Epithelial cell of proximal tubule (primary cell): Measurements from ENCODE around the gene BEND5. TPM values are rescaled to one million over a fixed set of nuclear protein-coding genes. Genes with fewer than 3 reads are reported as not detected.

ENCODE experiments used
- DNase-seq: peaks from one replicate; pipeline ENCODE4 v3.0.0-alpha.2; 2011; ENCODE audit warnings: low read depth
- H3K4me3 ChIP-seq: 2 replicates; pipeline ENCODE4 v1.5.1; 2011; ENCODE audit warnings: low read depth, mild to moderate bottlenecking, low read length
- CTCF ChIP-seq: conservative IDR thresholded peaks from 2 replicates; pipeline ENCODE4 v1.5.1; 2012; ENCODE audit warnings: low read depth, mild to moderate bottlenecking, low read length
- total RNA-seq: library from RNA; depleted of rRNA; stranded (reverse); fragments of >200 nt; gene quantifications from 2 replicates; pipeline ENCODE4 v1.2.3, GENCODE V29; 2015

The BEND5 gene
- total RNA-seq, 1 donor from 2014 or later, result 1.9 TPM

- H3K4me3 ChIP-seq, result no peak overlapping the region
- no peak for TF ChIP-seq CTCF
- no peak for DNase-seq
These were observed 35.3 kb downstream of the BEND5 start for GRCh38 chr1:48741380-48741779.

DNA sequence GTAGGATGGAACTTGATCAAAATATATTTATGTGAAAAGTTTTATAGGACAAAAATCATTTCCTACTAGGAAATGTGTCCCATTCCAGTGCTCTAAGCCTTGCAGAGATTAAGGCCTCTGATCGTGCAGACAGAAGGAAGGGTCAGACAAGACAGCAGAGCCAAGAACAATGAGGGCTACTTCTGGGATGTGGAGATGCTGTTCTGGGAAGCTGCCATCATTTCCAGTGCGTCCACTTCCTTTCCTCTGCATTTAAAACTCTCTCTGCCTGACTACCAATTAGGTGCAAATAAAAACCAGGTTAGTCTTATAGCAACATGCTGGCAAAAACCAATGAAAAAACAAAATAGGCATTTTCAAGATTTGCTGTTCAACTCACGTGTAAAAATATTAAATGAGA, 36.1 kb downstream of the BEND5 start:
- no peak for TF ChIP-seq CTCF
- no peak for DNase-seq

GRCh38 chr1:48739091-48739490, 37.6 kb downstream of the BEND5 start:
- no peak for TF ChIP-seq CTCF
- no peak for DNase-seq
- H3K4me3 ChIP-seq, result no peak overlapping the region

More for the DNA sequence above, 36.1 kb downstream of the BEND5 start:
- H3K4me3 ChIP-seq, result no peak overlapping the region

GRCh38 chr1:48738356-48738755, 38.3 kb downstream of the BEND5 start:
- no peak for DNase-seq
- H3K4me3 ChIP-seq, result no peak overlapping the region
- no peak for TF ChIP-seq CTCF

DNA sequence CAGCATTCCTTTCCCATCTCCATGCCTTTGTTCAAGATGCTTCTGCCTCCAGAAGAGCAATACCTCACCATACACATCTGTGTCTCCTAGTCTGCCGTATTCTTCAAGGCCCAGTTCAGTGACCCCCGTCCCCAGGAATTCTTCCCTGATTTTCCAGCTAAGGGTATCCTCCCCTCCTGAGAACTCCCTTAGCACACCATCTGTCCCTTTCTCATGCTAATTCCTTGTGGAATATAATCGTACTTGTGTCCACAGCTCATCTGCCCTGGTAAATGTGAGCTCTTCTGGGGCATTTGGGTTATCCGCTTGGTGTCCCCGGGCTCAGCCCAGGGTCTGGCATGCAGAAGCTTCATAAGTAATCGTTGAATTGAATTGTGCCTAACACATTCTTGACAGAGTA, 40.9 kb downstream of the BEND5 start:
- TF ChIP-seq CTCF, result no peak
- no peak overlapping the region for H3K4me3 ChIP-seq
- DNase-seq, result no peak

- H3K4me3 ChIP-seq, result no peak overlapping the region
- DNase-seq, result no peak
- TF ChIP-seq CTCF, result no peak
These were observed 46.4 kb downstream of the BEND5 start for GRCh38 chr1:48730164-48730910.

DNA sequence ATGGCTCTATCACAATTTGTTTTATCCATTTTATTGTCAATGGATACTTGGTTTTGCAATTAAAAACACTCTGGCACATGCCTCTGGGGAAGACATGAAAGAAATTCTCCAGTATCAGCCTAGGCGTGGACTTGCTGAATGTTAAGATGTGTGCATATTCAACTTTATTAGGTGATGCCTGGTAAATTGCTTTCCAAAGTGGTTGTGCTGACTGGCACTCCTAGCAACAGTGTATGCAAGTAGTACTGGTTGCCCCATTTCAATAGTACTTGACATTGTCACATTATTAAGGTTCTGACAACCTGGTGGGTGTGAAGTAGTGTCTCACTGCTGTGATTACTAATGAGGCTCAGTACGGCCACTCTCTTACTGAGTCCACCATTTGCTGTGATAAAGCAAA, 48.1 kb downstream of the BEND5 start:
- TF ChIP-seq CTCF, result no peak
- no peak overlapping the region for H3K4me3 ChIP-seq
- DNase-seq, result no peak
